SH-SY5Y (cell line): ENCODE data around the gene SND1.

Experiments
- GATA2 ChIP-seq: IDR thresholded peaks from 2 replicates; pipeline ENCODE4 v1.6.1; 2011; ENCODE audit warnings: mild to moderate bottlenecking, low read depth, low read length
- GATA3 ChIP-seq: IDR thresholded peaks from 2 replicates; pipeline ENCODE4 v1.6.1; 2011; ENCODE audit warnings: low read depth, mild to moderate bottlenecking, low read length, moderate library complexity

- no peak for TF ChIP-seq GATA2
- no peak for TF ChIP-seq GATA3
Observed at GRCh38 chr7:128131115-128131514, 479.1 kb downstream of the SND1 start.
